Measurements from ENCODE around the gene PGM1.

GRCh38 chr1:63612971-63613370 lies 19.8 kb downstream of the PGM1 start:
- TF ChIP-seq POLR2A (IDR thresholded peaks at IDR 0.05): no peak
- no peak for TF ChIP-seq CTCF (IDR thresholded peaks at IDR 0.05)
